Smooth muscle cell (in vitro differentiated cells): ENCODE results near the gene TMIGD3. TPM values are rescaled to one million over a fixed set of nuclear protein-coding genes. Genes with fewer than 3 reads are reported as not detected.

ENCODE experiments used
- DNase-seq: peaks from one replicate; lab custom pipeline; 2025; ENCODE audit not compliant: unreplicated experiment; lab: John Stamatoyannopoulos, UW
- H2AFZ ChIP-seq: fragments of 200-600 bp; sonication (generic); 2 replicates; pipeline ENCODE4 v1.6.0; 2016; ENCODE audit warnings: antibody characterized with exemption, low read depth, mild to moderate bottlenecking
- H3F3A ChIP-seq: fragments of 200-600 bp; sonication (generic); 2 replicates; pipeline ENCODE4 v1.6.0; 2017; ENCODE audit warnings: antibody characterized with exemption, low read depth
- H3K27ac ChIP-seq: fragments of 200-600 bp; sonication (generic); 2 replicates; pipeline ENCODE4 v1.5.1; 2016; ENCODE audit warnings: low read depth, mild to moderate bottlenecking
- H3K27me3 ChIP-seq: fragments of 200-600 bp; sonication (generic); 2 replicates; pipeline ENCODE4 v1.6.1; 2016; ENCODE audit warnings: low read depth, mild to moderate bottlenecking
- H3K36me3 ChIP-seq: fragments of 200-600 bp; sonication (generic); 2 replicates; pipeline ENCODE4 v1.5.1; 2016; ENCODE audit warnings: low read depth
- H3K4me1 ChIP-seq: fragments of 200-600 bp; sonication (generic); 2 replicates; pipeline ENCODE4 v1.5.1; 2016; ENCODE audit warnings: low read depth
- H3K4me2 ChIP-seq: fragments of 200-600 bp; sonication (generic); 2 replicates; pipeline ENCODE4 v1.6.0; 2016; ENCODE audit warnings: mild to moderate bottlenecking
- H3K4me3 ChIP-seq: fragments of 200-600 bp; sonication (generic); 2 replicates; pipeline ENCODE4 v1.5.1; 2016; ENCODE audit warnings: mild to moderate bottlenecking
- H3K79me2 ChIP-seq: fragments of 200-600 bp; sonication (generic); 2 replicates; pipeline ENCODE4 v1.6.0; 2016; ENCODE audit warnings: low read depth, mild to moderate bottlenecking
- H3K9ac ChIP-seq: fragments of 200-600 bp; sonication (generic); 2 replicates; pipeline ENCODE4 v1.6.0; 2016; ENCODE audit warnings: low read depth
- H3K9me3 ChIP-seq: fragments of 200-600 bp; sonication (generic); replicated peaks from 2 replicates; pipeline ENCODE4 v1.5.1; 2016; ENCODE audit warnings: low read depth
- H4K20me1 ChIP-seq: fragments of 200-600 bp; sonication (generic); 2 replicates; pipeline ENCODE4 v1.6.0; 2016; ENCODE audit warnings: low read depth
- CTCF ChIP-seq: fragments of 200-600 bp; sonication (generic); IDR thresholded peaks from 2 replicates; pipeline ENCODE4 v1.5.1; 2017; ENCODE audit warnings: borderline replicate concordance, mild to moderate bottlenecking, antibody characterized with exemption; ENCODE audit not compliant: insufficient read depth, poor library complexity, severe bottlenecking
- WGBS: methylation state at CpG from one replicate; pipeline ENCODE4 v1.1.7; 2016; ENCODE audit warnings: low lambda C conversion rate; 5-methylcytosine and 5-hydroxymethylcytosine counted together
- polyA plus RNA-seq: library from polyadenylated mRNA; unstranded; fragments of >200 nt; fragmentation: Nextera tagmentation; extraction: Ambion mirVana; gene quantifications from 2 replicates; pipeline ENCODE4 v1.2.1, GENCODE V29; 2016
- total RNA-seq: library from RNA; depleted of rRNA; stranded (reverse); fragments of >200 nt; gene quantifications from 2 replicates; pipeline ENCODE4 v1.2.3, GENCODE V29; 2014

Gene TMIGD3
- total and polyA plus RNA-seq, 2 experiments from 2014 or later: not detected

DNA sequence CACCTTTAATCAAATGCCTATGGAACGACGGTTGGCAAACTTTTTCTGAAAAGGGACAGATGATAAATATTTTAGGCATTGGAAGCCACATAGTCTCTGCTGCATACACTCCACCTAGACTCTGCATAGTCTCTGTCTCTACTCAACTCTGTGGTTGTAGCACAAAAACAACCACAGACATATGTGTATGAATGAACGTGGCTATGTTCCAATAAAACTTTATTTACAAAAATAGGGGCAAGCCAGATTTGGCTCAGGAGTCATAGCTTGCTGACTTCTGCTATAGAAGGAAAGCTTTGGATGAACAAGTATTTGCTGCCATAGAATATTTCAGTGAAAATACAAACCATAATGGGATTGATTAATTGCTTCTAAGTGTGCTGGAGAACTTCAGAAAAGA lies 37.5 kb upstream of the TMIGD3 start:
- H3K4me2 ChIP-seq: no peak overlapping the region
- H3K9me3 ChIP-seq: no peaks in the 10 kb centered on the region
- no peaks in the 10 kb centered on the region for H3K4me1 ChIP-seq
- no peak for DNase-seq
- no peaks in the 10 kb centered on the region for H3K27me3 ChIP-seq
- no peak overlapping the region for H3K9ac ChIP-seq
- no peaks in the 10 kb centered on the region for H3K79me2 ChIP-seq
- H3K36me3 ChIP-seq: no peaks in the 10 kb centered on the region
- no peak for TF ChIP-seq CTCF
- 93% methylated on average over 3 of the region's 3 CpGs for WGBS
- H3K4me3 ChIP-seq: no peak overlapping the region
- no peaks in the 10 kb centered on the region for H4K20me1 ChIP-seq
- H3K27ac ChIP-seq: no peak overlapping the region
- no peak overlapping the region for H2AFZ ChIP-seq
- no peaks in the 10 kb centered on the region for H3F3A ChIP-seq

GRCh38 chr1:111538343-111539025 lies 35.1 kb upstream of the TMIGD3 start:
- Histone ChIP-seq H3K4me2 (no peak overlapping the region), H3K9ac (no peak overlapping the region)
- 70% methylated on average over 6 of the region's 6 CpGs for WGBS

DNA sequence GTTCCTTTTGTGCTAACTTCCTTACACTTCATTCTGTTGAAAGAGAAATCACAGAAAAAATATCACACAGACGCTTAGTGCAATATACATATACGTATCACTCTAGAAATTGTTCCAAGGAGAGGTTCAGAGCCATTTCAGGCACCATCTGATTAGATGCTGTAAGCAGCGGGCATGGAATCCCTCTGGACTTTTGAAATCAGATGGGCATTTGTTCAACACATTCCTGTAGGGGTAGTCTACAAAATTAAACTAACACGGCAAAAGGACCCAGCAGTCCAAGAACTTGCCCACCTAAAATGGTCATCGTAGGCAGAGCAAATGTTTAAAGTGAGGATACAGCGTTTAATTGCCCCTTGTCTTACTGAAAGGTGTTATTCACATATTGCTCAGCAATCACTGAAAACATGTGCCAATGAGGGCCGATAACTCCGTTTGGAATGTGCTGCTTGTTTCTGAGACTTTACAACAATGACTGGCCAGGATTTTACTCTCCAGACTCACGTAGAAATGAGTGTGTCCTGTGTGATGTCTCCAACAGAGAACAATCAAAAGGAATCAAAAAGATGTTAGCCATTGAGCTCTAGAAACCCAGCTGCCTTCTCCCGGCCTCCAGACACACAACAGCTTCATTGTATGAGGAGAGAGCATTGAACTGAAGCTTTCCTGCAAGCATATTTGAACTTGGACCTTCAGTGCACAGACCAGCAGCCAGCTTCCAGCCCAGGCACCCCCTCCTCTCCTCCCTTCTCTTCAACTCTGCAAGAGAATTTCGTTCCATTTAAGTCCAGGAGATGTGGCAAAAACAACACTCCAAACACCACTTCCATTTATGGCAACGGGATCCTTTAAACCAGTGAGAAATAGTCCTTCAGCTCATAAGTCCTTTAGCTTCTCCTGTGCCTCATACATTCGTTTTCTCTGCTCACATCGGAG lies 32.1 kb upstream of the TMIGD3 start:
- Histone ChIP-seq H4K20me1 (no peaks in the 10 kb centered on the region), H3K27ac (no peak overlapping the region), H3K79me2 (no peaks in the 10 kb centered on the region), H3K4me1 (no peaks in the 10 kb centered on the region), H3K4me2 (no peak overlapping the region), H3K9me3 (no peaks in the 10 kb centered on the region), H3K9ac (no peak overlapping the region), H3F3A (no peaks in the 10 kb centered on the region), H3K4me3 (no peak overlapping the region), H3K27me3 (no peaks in the 10 kb centered on the region), H2AFZ (no peak overlapping the region), H3K36me3 (no peaks in the 10 kb centered on the region)
- TF ChIP-seq CTCF: no peak
- no peak for DNase-seq
- 74% methylated on average over 14 of the region's 14 CpGs for WGBS

More at GRCh38 chr1:111538343-111539025, 35.1 kb upstream of the TMIGD3 start:
- no peak for TF ChIP-seq CTCF
- Histone ChIP-seq H3K27ac (peak overlapping the region; percentile 13), H3K27me3 (no peaks in the 10 kb centered on the region), H2AFZ (no peak overlapping the region), H3K4me3 (no peak overlapping the region), H3K36me3 (no peaks in the 10 kb centered on the region), H3K79me2 (no peaks in the 10 kb centered on the region), H3K4me1 (no peaks in the 10 kb centered on the region), H4K20me1 (no peaks in the 10 kb centered on the region), H3K9me3 (no peaks in the 10 kb centered on the region), H3F3A (no peaks in the 10 kb centered on the region)
- DNase-seq: no peak
